ENCODE data around the gene KRT6C. TPM values are rescaled to one million over a fixed set of nuclear protein-coding genes. Genes with fewer than 3 reads are reported as not detected.
A peak's percentile ranks its signal among the peaks of the same experiment; 100 is the strongest.
"Not testable (repeated sequence)": the region's sequence is repeated elsewhere in the genome, so short reads cannot be mapped to it uniquely, and the experiment has no call there.

KRT6C gene
- total RNA-seq, 1 donor: not detected

- no peak for DNase-seq (ENCODE audit: low read depth)
- TF ChIP-seq, protein P1, sequence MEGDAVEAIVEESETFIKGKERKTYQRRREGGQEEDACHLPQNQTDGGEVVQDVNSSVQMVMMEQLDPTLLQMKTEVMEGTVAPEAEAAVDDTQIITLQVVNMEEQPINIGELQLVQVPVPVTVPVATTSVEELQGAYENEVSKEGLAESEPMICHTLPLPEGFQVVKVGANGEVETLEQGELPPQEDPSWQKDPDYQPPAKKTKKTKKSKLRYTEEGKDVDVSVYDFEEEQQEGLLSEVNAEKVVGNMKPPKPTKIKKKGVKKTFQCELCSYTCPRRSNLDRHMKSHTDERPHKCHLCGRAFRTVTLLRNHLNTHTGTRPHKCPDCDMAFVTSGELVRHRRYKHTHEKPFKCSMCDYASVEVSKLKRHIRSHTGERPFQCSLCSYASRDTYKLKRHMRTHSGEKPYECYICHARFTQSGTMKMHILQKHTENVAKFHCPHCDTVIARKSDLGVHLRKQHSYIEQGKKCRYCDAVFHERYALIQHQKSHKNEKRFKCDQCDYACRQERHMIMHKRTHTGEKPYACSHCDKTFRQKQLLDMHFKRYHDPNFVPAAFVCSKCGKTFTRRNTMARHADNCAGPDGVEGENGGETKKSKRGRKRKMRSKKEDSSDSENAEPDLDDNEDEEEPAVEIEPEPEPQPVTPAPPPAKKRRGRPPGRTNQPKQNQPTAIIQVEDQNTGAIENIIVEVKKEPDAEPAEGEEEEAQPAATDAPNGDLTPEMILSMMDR (IDR thresholded peaks at IDR 0.05; ENCODE audit: insufficient read depth, low read depth, low read length): no peak
- H3K4me3 ChIP-seq (ENCODE audit: low read depth, low read length): no peak overlapping the region
Observed at GRCh38 chr12:52513736-52514135, 40.1 kb upstream of the KRT6C start.

GRCh38 chr12:52508211-52508610 is 34.6 kb upstream of the KRT6C start:
- DNase-seq (ENCODE audit: low read depth): no peak
- no peak overlapping the region for H3K4me3 ChIP-seq (ENCODE audit: low read depth, low read length)
- TF ChIP-seq, protein P1 (IDR thresholded peaks at IDR 0.05; ENCODE audit: insufficient read depth, low read depth, low read length): no peak

DNA sequence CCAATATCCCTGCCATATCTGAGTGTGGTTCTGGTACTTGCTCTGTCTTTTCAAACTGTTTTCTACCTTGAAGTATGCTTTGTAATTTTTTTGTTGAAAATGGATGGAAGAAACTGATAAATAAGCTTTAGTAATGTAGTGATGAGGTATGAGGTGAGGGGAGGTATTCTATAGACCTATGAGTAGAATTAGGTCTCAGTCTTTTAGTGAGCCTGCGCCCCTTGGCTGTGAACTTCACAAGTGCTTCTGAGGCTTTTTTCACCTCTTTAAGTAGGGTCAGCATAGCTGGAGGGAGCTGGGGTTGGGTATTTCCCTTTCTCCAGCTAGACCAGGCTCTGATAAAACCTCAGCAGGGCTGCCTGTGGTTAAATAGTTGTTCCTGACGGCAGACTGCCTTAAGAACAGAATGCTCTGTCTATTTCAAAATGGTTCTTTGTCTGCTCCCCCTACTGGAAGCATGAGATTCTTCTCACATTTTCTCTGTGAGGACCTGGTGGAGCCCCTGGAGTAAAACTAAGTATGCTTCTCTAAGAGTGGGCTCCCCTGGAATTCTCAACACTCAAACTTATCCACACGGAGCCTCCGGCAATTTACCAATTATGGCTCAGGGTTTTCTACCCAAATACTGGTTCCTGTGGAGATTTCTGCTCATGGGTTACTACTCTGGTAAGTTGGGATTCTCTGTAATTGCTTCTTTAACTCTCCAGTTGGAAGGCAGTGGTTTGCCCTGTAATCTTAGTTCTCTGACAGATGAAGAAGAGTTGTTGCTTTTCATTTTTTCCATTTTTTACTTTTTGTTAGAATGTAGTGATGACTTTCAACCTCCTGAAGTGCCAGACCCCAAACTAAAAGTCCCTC is 33.5 kb upstream of the KRT6C start:
- TF ChIP-seq, protein P1 (IDR thresholded peaks at IDR 0.05; ENCODE audit: insufficient read depth, low read depth, low read length): peak; percentile 71
- peak; percentile 74 for DNase-seq (ENCODE audit: low read depth)
- no peak overlapping the region for H3K4me3 ChIP-seq (ENCODE audit: low read depth, low read length)

DNA sequence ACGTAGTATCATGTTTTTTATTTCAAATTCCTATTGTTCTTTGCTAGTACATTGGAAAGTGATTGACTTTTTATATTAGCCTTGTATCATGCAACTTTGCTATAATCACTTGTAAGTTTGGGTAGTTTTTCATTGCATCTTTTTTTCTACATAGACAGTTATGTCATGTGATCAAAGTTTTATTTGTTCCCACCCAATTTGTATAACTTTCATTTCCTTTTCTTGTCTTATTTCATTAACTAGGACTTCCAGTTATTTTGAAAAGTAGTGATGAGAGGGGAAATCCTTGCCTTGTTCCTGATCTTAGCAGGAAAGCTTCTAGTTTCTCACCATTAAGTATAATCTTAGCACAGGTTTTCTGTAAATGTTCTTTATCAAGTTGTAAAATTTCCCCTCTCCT is 29.3 kb upstream of the KRT6C start:
- no peak for DNase-seq (ENCODE audit: low read depth)
- H3K4me3 ChIP-seq (ENCODE audit: low read depth, low read length): no peak overlapping the region
- TF ChIP-seq, protein P1 (IDR thresholded peaks at IDR 0.05; ENCODE audit: insufficient read depth, low read depth, low read length): no peak

DNA sequence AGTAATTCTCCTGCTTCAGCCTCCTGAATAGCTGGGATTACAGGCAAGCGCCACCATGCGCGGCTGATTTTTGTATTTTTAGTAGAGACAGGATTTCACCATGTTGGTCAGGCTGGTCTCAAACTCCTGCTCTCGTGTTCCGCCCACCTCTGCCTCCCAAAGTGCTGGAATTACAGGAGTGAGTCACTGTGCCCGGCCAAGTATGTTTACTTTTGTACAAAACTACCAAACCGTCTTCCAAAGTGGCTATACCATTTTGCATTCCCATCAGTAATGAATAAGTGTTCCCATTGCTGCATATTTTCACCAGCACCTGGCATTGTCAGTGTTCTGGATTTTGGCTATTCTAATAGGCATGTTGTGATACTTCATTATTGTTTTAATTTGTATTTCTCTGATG is 27.9 kb upstream of the KRT6C start:
- DNase-seq (ENCODE audit: low read depth): no peak
- no peak overlapping the region for H3K4me3 ChIP-seq (ENCODE audit: low read depth, low read length)
- TF ChIP-seq, protein P1 (IDR thresholded peaks at IDR 0.05; ENCODE audit: insufficient read depth, low read depth, low read length): no peak

GRCh38 chr12:52500574-52500973 is 27.0 kb upstream of the KRT6C start:
- not testable (repeated sequence) for DNase-seq (ENCODE audit: low read depth); H3K4me3 ChIP-seq (ENCODE audit: low read depth, low read length)

DNA sequence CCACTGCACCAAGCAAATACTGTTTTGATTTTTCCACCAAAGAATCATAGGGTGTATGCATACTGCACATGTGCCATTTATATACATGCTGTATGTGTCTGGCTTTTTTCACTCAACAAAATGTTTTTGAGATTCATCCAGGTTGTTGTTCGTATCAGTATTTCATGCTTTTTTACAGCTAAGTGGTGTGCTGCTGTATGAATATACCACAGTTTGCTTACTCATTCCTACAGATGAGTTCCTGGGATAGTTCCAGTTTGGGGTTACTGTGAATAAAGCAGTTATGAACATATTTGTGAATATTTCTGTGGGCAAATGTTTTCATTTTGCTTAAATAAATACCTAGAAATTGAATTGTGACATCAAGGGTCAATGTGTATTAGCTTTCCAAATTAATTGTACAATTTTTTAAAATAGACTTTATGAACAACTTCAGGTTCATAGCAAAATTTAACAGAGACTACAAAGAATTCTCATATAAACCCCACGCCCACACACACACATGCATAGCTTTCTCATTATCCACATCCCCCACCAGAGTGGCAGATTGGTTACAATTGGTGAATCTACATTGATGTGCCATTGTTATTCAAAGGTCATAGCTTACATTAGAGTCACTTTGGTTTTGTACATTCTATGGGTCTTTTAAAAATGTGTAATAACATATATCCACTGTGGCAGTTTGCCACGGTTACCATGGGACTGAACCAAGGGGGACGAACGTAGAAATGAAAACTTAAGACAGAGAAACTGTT is 26.4 kb upstream of the KRT6C start:
- DNase-seq (ENCODE audit: low read depth): no peak
- TF ChIP-seq, protein P1 (IDR thresholded peaks at IDR 0.05; ENCODE audit: insufficient read depth, low read depth, low read length): no peak
- H3K4me3 ChIP-seq (ENCODE audit: low read depth, low read length): no peak overlapping the region
